Stimulated activated CD8-positive, alpha-beta memory T cell treated with anti-CD3 and anti-CD28 coated beads, Interleukin-7, amount 100 ng/mL, for 4 hours (primary cell): Measurements from ENCODE around the gene GTF2H3.
"Not testable (repeated sequence)": the region's sequence is repeated elsewhere in the genome, so short reads cannot be mapped to it uniquely, and the experiment has no call there.

Experiments used
- DNase-seq, 2 donors: peaks; one replicate each; pipeline ENCODE4 v3.0.0-alpha.2; 2020; ENCODE audit warnings: low read depth in 2 of 2

The GTF2H3 gene

GRCh38 chr12:123633379-123634141 lies at the start of gene GTF2H3, which contains the start of gene EIF2B1:
GTF2H3 (plus strand) TSS chr12:123633829; CDS start chr12:123633860, 31 bp downstream.
EIF2B1 (minus strand) TSS chr12:123633686; CDS start chr12:123633557, 129 bp downstream.
- DNase-seq: peak; percentile 95 to 96

- DNase-seq: no peak
Observed at GRCh38 chr12:123591702-123592481, 41.7 kb upstream of the GTF2H3 start.

- no peak for DNase-seq
Observed at GRCh38 chr12:123595729-123596128, 37.9 kb upstream of the GTF2H3 start.

GRCh38 chr12:123597100-123597499 lies 36.5 kb upstream of the GTF2H3 start:
- DNase-seq: no peak

GRCh38 chr12:123598522-123598921 lies 35.1 kb upstream of the GTF2H3 start:
- DNase-seq: no peak

GRCh38 chr12:123599310-123599709 lies 34.3 kb upstream of the GTF2H3 start:
- DNase-seq: no peak

GRCh38 chr12:123599721-123600120 lies 33.9 kb upstream of the GTF2H3 start:
- DNase-seq: no peak

GRCh38 chr12:123601602-123602489 lies 31.8 kb upstream of the GTF2H3 start, which contains the start of gene DDX55:
DDX55 (plus strand) TSS chr12:123602099; CDS start chr12:123602149, 50 bp downstream.
- peak; percentile 58 to 78 for DNase-seq

GRCh38 chr12:123602651-123603195 lies 30.9 kb upstream of the GTF2H3 start:
- no peak for DNase-seq

- not testable (repeated sequence) for DNase-seq
Observed at GRCh38 chr12:123603495-123603894, 30.1 kb upstream of the GTF2H3 start.

- no peak for DNase-seq
Observed at GRCh38 chr12:123607756-123608155, 25.9 kb upstream of the GTF2H3 start.

- DNase-seq: no peak
Observed at GRCh38 chr12:123608182-123608581, 25.4 kb upstream of the GTF2H3 start.

GRCh38 chr12:123614110-123614509 lies 19.5 kb upstream of the GTF2H3 start:
- no peak for DNase-seq

GRCh38 chr12:123614531-123614930 lies 19.1 kb upstream of the GTF2H3 start:
- DNase-seq: no peak

GRCh38 chr12:123617144-123617543 lies 16.5 kb upstream of the GTF2H3 start:
- DNase-seq: no peak

GRCh38 chr12:123617580-123617979 lies 16.0 kb upstream of the GTF2H3 start:
- no peak for DNase-seq

GRCh38 chr12:123621101-123621500 lies 12.5 kb upstream of the GTF2H3 start:
- DNase-seq: no peak

- no peak for DNase-seq
Observed at GRCh38 chr12:123621619-123622530, 11.8 kb upstream of the GTF2H3 start.

GRCh38 chr12:123634142-123634561 lies 523 bp downstream of the GTF2H3 start:
- DNase-seq: no peak

- DNase-seq: no peak
Observed at GRCh38 chr12:123643911-123644310, 10.3 kb downstream of the GTF2H3 start.
